ENCODE results near the gene KCTD19.

KCTD19 gene

GRCh38 chr16:67317853-67318252, 8.7 kb downstream of the KCTD19 start:
- DNase-seq (ENCODE audit: low read depth): no peak

DNA sequence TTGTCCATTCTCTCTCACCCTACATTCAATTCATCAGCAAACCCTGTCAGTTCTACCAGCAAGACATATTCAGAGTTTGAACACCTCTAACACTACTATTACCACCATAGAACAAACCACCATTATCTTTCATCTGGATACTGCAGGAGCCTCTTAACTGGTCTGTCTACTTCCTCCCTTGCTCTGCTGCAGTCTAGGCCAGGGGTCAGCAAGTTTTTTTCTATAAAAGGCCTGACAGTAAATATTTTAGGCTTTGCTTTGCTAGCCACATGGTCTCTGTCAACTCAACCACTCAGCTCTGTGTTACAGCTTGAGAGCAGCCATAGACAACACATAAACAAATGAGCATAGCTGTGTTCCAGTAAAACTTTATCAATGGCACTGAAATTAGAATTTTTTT, 13.8 kb downstream of the KCTD19 start:
- no peak for DNase-seq (ENCODE audit: low read depth)

DNA sequence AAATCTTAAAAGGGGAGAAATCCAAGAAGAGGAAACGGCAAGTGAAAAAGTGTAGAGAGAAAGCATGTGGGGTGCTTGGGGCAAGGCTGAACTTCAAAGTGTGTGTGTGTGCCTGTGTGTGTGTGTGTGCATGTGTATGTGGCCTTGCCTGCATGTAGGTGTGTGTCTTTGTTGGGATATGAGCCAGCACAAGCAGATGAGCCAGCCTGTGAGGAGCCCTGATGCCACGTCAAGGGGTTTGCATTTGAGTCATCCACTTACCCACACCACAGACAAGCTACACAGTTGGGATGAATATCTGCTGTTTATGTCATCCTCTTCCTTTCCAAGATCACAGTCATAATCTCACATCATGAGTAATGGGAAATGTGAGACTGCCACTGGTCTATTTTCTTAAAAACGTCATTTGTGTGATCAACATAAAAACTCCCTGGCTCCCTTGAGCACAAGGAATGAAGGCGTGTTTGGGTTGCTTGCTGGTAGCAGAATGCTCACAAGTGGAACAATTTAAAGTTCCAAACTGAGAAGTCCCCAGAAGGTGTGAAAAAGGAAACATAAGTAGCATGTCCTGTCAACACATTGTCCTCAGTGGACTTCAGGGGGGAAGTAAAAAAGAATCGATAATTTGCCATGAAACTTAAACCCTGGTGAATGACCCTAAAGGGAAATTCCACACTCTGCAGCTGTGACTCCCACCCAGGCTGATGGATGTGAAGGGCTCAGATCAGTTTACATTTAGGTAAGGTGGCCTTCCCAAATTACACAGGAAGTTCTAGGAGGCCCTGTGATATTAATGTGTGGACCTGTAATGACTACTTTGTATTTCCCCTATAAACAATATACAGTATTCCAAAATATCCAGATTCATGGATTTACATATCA, 14.7 kb downstream of the KCTD19 start:
- DNase-seq (ENCODE audit: low read depth): peak; percentile 68

DNA sequence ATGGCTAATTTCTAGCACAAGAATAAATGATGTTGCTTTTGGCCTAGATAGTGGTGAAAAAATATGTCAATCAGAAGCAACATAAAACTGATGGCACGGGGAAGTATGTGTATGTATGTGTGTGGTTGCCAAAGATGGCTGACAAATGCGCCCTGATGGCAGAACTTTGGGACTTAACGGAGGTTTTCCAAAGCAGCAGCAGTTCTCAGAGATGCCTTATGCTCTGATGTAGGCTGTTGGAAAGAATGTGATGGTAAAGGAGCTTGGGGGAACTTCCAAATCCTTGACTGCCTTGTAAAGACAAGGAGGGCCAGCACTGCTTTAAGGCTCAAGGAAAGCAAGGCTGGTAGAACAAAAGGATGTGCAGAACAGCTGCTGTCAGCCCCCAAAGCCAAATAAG, 16.0 kb downstream of the KCTD19 start:
- no peak for DNase-seq (ENCODE audit: low read depth)

DNA sequence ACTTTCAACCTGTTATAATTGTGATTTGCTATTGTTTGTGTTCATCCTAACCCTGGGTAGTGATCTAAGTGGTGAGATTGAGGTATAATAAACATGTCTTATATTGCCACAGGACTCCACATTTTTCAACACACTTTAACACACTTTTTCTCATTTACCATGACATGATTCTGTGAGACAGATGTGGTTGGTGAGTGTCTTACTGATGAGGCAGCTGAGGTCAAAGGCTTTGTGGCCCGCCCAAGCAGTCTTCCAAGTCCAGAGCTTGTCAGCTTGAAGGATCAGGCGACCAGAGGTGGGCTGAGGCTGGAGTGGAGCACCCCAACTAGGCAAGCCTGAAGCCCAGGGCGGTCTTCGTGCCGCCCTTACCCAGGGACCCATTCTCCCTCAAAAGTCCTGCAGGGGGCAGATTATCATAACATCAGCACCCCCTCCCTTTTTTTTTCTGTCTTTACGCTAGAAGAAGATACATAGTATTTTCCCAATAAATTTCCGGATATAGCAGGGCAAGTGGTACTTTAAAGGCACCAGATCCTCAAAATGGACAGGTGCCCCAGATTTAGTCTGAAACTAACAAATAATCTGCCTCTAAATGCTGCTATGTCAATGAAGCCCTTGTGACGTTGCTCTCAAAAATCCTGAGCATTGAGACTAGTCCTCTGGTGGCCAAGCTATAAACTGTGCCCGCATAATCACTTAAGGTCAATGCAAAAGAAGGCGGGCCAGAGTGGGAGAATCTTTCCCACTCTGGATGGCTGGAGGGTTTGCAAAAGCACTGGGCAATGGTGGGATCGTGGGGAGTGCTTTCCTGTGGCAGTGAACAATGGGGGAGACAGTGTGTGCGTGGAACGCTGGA, 21.1 kb downstream of the KCTD19 start:
- no peak for DNase-seq (ENCODE audit: low read depth)

DNA sequence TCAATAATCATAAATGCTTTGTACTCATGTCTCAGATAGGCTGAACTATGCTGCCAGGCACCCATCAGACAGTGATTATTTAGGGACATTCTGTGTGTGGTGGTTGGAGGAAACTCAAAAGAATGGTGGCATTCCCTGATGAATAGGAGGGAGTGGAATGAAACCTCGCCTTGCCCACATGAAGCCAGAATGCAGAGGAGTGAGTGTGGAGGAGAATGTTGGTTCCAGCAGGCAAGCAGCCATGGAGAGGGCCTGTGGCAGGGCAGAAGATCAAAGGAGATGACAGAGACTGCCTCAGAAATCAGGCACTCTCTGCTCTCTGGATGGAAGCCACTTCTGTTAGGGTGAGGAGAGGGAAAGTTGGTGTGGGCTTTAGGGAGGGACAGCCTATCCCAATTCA, 22.5 kb downstream of the KCTD19 start:
- no peak for DNase-seq (ENCODE audit: low read depth)

DNA sequence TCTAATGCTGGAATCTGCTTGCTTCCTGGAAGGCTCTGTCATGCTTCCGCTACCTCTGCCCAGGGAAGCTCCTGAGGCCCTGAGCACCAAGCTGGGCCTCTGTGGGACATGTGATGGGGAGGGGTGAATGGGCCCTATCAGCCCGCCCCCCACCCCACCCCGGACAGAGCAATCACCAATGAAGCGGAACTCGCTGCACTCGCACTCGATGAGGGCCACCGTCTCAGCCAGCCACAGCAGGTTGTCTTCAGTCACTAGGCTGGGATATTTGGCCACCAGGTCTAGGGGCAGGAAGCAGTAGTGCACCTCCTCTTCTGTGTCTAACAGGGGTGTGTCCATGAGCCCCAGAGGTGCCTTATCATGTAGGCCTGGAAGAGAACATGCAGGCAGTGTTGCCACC, 23.6 kb downstream of the KCTD19 start:
- DNase-seq (ENCODE audit: low read depth): no peak

DNA sequence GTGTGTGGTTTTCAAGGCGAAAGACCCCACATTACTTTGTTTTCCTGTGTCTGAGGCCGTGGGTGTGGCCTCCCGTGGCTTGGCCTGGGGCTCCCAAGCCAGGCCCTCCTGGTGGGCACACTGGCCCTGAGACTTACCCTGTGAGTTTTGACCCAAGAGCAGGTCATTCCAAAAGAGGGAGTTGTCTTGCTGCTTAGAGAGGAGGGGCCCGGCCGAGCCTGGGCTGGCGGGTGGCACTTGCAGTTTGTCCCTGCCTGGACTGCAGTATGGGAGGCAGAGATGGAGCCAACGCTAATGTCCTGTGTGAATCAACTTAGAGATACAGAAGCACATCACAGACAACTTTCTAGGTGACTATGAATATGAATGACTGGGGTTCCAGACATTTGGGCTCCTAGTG, 24.5 kb downstream of the KCTD19 start:
- DNase-seq (ENCODE audit: low read depth): no peak

GRCh38 chr16:67301080-67301782, 25.3 kb downstream of the KCTD19 start:
- no peak for DNase-seq (ENCODE audit: low read depth)

GRCh38 chr16:67299269-67299668, 27.3 kb downstream of the KCTD19 start:
- no peak for DNase-seq (ENCODE audit: low read depth)

DNA sequence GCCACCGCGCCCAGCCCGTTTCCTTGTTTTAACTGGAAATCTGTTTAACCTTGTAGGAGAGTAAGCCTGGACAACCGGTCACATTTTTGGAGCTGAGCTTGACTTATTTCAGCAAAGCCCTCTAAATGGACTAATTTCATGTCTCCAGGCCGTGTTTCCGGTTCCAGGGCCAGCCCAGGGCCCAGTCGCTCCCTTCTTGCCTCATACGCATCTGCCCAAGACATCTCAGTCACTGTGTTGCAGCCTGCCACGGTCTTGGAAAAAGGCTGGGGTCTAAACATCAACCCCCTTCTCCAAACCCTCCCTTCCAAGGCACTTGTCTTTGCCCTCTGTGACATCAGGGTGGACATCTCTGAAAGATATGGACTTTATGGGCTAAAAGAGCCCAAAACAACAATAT, 28.3 kb downstream of the KCTD19 start:
- no peak for DNase-seq (ENCODE audit: low read depth)

GRCh38 chr16:67296420-67296819, 30.1 kb downstream of the KCTD19 start:
- no peak for DNase-seq (ENCODE audit: low read depth)

DNA sequence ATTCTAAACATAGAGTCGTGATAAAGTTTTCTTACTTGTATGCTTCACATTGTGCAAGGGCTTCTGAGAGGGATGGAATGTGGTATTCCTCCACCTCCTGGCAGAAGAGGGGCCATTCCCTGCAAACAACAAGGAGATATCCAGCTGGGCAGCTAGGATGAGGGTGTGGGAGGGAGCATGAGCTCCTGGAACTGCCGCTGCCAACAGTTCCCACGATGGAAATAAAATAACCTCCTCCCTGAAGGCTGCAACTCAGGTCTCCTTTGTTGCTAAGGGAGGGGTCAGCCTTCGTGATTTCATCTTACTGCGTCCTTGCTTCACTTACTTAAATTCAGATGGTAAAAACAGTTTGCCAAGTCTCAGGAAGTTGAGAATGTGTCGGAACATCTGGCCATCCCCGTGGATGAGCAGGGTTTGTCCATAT, 31.6 kb downstream of the KCTD19 start:
- no peak for DNase-seq (ENCODE audit: low read depth)

DNA sequence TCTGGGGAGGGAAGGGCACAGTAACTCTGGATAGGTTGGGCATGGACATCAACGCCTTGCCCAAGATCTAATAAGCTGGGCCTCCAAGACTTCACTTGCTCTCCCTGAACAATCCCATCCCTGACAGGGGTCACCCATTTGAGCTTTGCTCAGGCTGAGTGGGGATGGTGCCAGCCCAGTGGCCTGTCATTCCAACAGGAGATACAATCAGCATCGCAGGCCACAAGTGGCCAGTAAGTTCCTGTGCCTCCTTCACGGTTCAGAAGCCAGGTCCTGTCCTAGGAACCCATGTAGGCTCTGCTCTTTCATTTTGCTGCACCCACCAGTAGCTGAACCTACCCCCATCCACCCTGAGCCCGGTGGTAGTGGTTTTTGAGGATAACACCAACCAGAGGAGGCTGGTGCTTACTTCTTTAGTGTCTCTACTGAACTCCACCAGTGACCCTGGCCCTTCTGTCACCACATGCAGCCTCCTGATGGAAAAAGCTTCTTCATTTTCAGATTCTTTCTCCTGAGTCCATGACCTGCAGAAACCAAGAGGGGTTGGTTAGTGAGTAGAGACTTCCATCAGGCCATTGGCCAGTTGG, 32.3 kb downstream of the KCTD19 start:
- DNase-seq (ENCODE audit: low read depth): no peak

DNA sequence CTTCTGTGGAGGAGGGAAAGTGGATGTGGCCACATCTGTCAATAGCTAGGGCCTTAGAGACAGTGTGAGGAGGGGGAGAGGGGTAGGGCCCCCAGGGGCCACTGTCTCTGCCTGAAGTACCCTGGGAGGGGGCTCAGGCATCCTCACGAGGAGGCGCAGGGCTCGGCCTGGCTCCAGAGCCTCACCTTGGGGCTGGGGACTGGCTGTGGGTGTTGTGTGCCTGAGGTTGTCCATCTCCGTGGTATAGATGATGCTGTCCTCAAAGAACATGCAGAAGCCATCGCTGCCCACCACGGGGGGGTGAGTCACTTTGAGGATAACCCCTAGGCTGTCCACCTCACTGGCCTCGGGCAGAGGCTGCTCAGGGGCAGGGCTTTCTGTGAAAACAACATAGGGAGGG, 35.1 kb downstream of the KCTD19 start:
- no peak for DNase-seq (ENCODE audit: low read depth)

- DNase-seq (ENCODE audit: low read depth): no peak
Measured at GRCh38 chr16:67287960-67288359, 38.6 kb downstream of the KCTD19 start.

- DNase-seq (ENCODE audit: low read depth): no peak
Measured at GRCh38 chr16:67286441-67287235, 39.9 kb downstream of the KCTD19 start.

DNA sequence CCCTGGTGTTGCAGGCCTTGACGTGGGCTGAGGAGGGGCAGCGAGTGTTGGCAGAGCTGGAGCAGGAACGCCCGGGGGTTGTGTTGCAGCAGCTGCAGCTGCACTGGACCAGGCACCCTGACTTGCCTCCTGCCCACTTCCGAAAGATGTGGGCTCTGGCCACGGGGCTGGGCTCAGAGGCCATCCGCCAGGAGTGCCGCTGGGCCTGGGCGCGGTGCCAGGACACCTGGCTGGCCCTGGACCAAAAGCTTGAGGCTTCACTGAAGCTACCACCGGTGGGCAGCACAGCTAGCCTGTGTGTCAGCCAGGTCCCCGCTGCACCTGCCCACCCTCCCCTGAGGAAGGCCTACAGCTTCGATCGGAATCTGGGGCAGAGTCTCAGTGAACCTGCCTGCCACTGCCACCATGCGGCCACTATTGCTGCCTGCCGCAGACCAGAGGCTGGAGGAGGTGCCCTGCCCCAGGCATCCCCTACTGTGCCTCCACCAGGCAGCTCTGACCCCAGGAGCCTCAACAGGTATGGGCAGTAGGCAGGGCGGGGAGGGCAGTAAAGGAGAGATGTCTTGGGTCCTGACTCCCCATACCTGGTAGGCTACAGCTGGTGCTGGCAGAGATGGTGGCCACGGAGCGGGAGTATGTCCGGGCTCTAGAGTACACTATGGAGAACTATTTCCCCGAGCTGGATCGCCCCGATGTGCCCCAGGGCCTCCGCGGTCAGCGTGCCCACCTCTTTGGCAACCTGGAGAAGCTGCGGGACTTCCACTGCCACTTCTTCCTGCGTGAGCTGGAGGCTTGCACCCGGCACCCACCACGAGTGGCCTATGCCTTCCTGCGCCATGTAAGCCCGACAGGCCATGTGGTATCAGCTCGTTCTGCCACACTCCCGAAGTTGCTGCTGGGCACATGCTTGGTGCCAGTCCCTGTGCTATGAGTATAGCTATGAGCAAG, 41.6 kb downstream of the KCTD19 start:
- no peak for DNase-seq (ENCODE audit: low read depth)

DNA sequence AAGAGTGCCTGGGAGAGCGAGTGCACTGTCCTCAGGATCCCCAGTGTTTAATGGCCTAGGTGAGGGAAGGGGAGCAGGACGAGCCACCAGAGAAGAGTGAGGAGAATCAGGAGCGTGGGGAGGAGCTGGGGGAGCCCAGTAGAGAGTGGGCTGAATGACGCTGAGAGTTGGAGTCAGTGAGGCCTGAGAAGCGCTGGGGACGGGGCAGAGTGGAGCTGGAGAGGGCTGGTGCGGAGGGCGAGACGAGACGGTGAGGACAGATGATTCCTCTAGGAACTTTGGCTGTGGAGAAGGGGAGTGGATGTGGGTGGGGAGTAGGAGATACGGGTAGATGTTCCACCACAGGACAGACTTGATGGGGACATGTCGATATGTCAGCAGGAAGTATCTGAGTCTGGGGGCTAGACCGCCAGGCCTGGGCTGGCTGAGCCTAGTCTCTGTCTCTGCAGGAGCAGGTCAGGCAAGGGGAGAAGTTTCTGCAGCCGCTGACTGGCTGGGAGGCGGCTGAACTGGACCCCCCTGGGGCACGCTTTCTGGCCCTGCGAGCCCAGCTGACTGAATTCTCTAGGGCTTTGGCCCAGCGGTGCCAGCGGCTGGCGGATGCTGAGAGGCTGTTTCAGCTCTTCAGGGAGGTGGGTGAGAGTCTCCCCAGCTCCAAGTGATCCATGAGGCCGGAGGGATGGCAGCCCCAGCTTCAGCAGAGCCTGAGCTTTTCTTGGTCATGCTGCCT, 42.5 kb downstream of the KCTD19 start:
- no peak for DNase-seq (ENCODE audit: low read depth)

Data from stimulated activated CD4-positive, alpha-beta T cell treated with anti-CD3 and anti-CD28 coated beads, Interleukin-2, amount 100 ng/mL, for 4 hours (primary cell).